ENCODE measurements around the gene SWSAP1.
"Not testable (repeated sequence)": the region's sequence is repeated elsewhere in the genome, so short reads cannot be mapped to it uniquely, and the experiment has no call there.

The SWSAP1 gene

GRCh38 chr19:11374433-11375142 is at the start of gene SWSAP1:
Gene SWSAP1 (plus strand): TSS chr19:11374666. CDS start chr19:11374681, 15 bp downstream.
- H3K4me3 ChIP-seq (ENCODE audit: low read depth, low read length), result peak within 1 kb of the TSS; percentile 78
- H3K9me3 ChIP-seq (ENCODE audit: control insufficient read depth, insufficient read depth, low read depth, low read length), result no peaks in the 10 kb centered on the region
- H3K27ac ChIP-seq (ENCODE audit: low read depth, low read length), result peak within 1 kb of the TSS; percentile 75
- no peaks in the 10 kb centered on the region for H3K36me3 ChIP-seq (ENCODE audit: control insufficient read depth, insufficient read depth, low read length)
- H3K4me1 ChIP-seq (ENCODE audit: control insufficient read depth, insufficient read depth, low read length), result peaks cover 10% of the 10 kb centered on the region
- no peaks in the 10 kb centered on the region for H3K27me3 ChIP-seq (ENCODE audit: control insufficient read depth, insufficient read depth, low read length)
- peak within 1 kb of the TSS; percentile 90 for H3K9ac ChIP-seq (ENCODE audit: low read length)

- no peak overlapping the region for H3K9ac ChIP-seq (ENCODE audit: low read length)
- no peak overlapping the region for H3K27ac ChIP-seq (ENCODE audit: low read depth, low read length)
- H3K36me3 ChIP-seq (ENCODE audit: control insufficient read depth, insufficient read depth, low read length), result peaks cover 6% of the 10 kb centered on the region; the same call in 1 of the 2 replicates
- H3K4me3 ChIP-seq (ENCODE audit: low read depth, low read length), result no peak overlapping the region
- no peaks in the 10 kb centered on the region for H3K9me3 ChIP-seq (ENCODE audit: control insufficient read depth, insufficient read depth, low read depth, low read length)
- peaks cover 7% of the 10 kb centered on the region; the same call in 1 of the 2 replicates for H3K4me1 ChIP-seq (ENCODE audit: control insufficient read depth, insufficient read depth, low read length)
- H3K27me3 ChIP-seq (ENCODE audit: control insufficient read depth, insufficient read depth, low read length), result no peaks in the 10 kb centered on the region
Observed at GRCh38 chr19:11324748-11325389, 49.6 kb upstream of the SWSAP1 start.

GRCh38 chr19:11325544-11325943 is 48.9 kb upstream of the SWSAP1 start:
- Histone ChIP-seq H3K9ac (ENCODE audit: low read length) (no peak overlapping the region), H3K27ac (ENCODE audit: low read depth, low read length) (no peak overlapping the region), H3K4me3 (ENCODE audit: low read depth, low read length) (no peak overlapping the region), H3K36me3 (ENCODE audit: control insufficient read depth, insufficient read depth, low read length) (peaks cover 6% of the 10 kb centered on the region; the same call in 1 of the 2 replicates), H3K27me3 (ENCODE audit: control insufficient read depth, insufficient read depth, low read length) (no peaks in the 10 kb centered on the region), H3K4me1 (ENCODE audit: control insufficient read depth, insufficient read depth, low read length) (peaks cover 7% of the 10 kb centered on the region; the same call in 1 of the 2 replicates), H3K9me3 (ENCODE audit: control insufficient read depth, insufficient read depth, low read depth, low read length) (no peaks in the 10 kb centered on the region)

- peaks cover 7% of the 10 kb centered on the region for H3K36me3 ChIP-seq (ENCODE audit: control insufficient read depth, insufficient read depth, low read length)
- H3K27me3 ChIP-seq (ENCODE audit: control insufficient read depth, insufficient read depth, low read length), result no peaks in the 10 kb centered on the region
- H3K4me1 ChIP-seq (ENCODE audit: control insufficient read depth, insufficient read depth, low read length), result no peaks in the 10 kb centered on the region
- no peak overlapping the region for H3K4me3 ChIP-seq (ENCODE audit: low read depth, low read length)
- no peaks in the 10 kb centered on the region for H3K9me3 ChIP-seq (ENCODE audit: control insufficient read depth, insufficient read depth, low read depth, low read length)
- no peak overlapping the region for H3K9ac ChIP-seq (ENCODE audit: low read length)
- no peak overlapping the region for H3K27ac ChIP-seq (ENCODE audit: low read depth, low read length)
Observed at GRCh38 chr19:11330127-11330526, 44.3 kb upstream of the SWSAP1 start.

- Histone ChIP-seq H3K36me3 (ENCODE audit: control insufficient read depth, insufficient read depth, low read length) (peaks cover 14% of the 10 kb centered on the region), H3K9ac (ENCODE audit: low read length) (no peak overlapping the region), H3K9me3 (ENCODE audit: control insufficient read depth, insufficient read depth, low read depth, low read length) (no peaks in the 10 kb centered on the region), H3K4me1 (ENCODE audit: control insufficient read depth, insufficient read depth, low read length) (no peaks in the 10 kb centered on the region), H3K27me3 (ENCODE audit: control insufficient read depth, insufficient read depth, low read length) (no peaks in the 10 kb centered on the region), H3K27ac (ENCODE audit: low read depth, low read length) (no peak overlapping the region), H3K4me3 (ENCODE audit: low read depth, low read length) (no peak overlapping the region)
Observed at GRCh38 chr19:11331502-11331901, 43.0 kb upstream of the SWSAP1 start.

GRCh38 chr19:11332822-11333221 is 41.6 kb upstream of the SWSAP1 start:
- Histone ChIP-seq H3K4me1 (ENCODE audit: control insufficient read depth, insufficient read depth, low read length) (no peaks in the 10 kb centered on the region), H3K9ac (ENCODE audit: low read length) (no peak overlapping the region), H3K4me3 (ENCODE audit: low read depth, low read length) (no peak overlapping the region), H3K27ac (ENCODE audit: low read depth, low read length) (no peak overlapping the region), H3K9me3 (ENCODE audit: control insufficient read depth, insufficient read depth, low read depth, low read length) (no peaks in the 10 kb centered on the region), H3K27me3 (ENCODE audit: control insufficient read depth, insufficient read depth, low read length) (no peaks in the 10 kb centered on the region), H3K36me3 (ENCODE audit: control insufficient read depth, insufficient read depth, low read length) (peaks cover 16% of the 10 kb centered on the region)

GRCh38 chr19:11333838-11334237 is 40.6 kb upstream of the SWSAP1 start:
- H3K9ac ChIP-seq (ENCODE audit: low read length); H3K4me3 ChIP-seq (ENCODE audit: low read depth, low read length); H3K9me3 ChIP-seq (ENCODE audit: control insufficient read depth, insufficient read depth, low read depth, low read length); H3K27ac ChIP-seq (ENCODE audit: low read depth, low read length); H3K4me1 ChIP-seq (ENCODE audit: control insufficient read depth, insufficient read depth, low read length); H3K27me3 ChIP-seq (ENCODE audit: control insufficient read depth, insufficient read depth, low read length): not testable (repeated sequence)
- peaks cover 16% of the 10 kb centered on the region for H3K36me3 ChIP-seq (ENCODE audit: control insufficient read depth, insufficient read depth, low read length)

- peaks cover 7% of the 10 kb centered on the region; the same call in 1 of the 2 replicates for H3K4me1 ChIP-seq (ENCODE audit: control insufficient read depth, insufficient read depth, low read length)
- no peak overlapping the region for H3K9ac ChIP-seq (ENCODE audit: low read length)
- H3K9me3 ChIP-seq (ENCODE audit: control insufficient read depth, insufficient read depth, low read depth, low read length), result no peaks in the 10 kb centered on the region
- no peak overlapping the region for H3K27ac ChIP-seq (ENCODE audit: low read depth, low read length)
- H3K27me3 ChIP-seq (ENCODE audit: control insufficient read depth, insufficient read depth, low read length), result no peaks in the 10 kb centered on the region
- H3K4me3 ChIP-seq (ENCODE audit: low read depth, low read length), result no peak overlapping the region
- peaks cover 16% of the 10 kb centered on the region for H3K36me3 ChIP-seq (ENCODE audit: control insufficient read depth, insufficient read depth, low read length)
Observed at GRCh38 chr19:11335449-11336146, 38.9 kb upstream of the SWSAP1 start.

GRCh38 chr19:11337080-11337479 is 37.4 kb upstream of the SWSAP1 start:
- H3K9ac ChIP-seq (ENCODE audit: low read length), result no peak overlapping the region
- H3K4me3 ChIP-seq (ENCODE audit: low read depth, low read length), result no peak overlapping the region
- H3K4me1 ChIP-seq (ENCODE audit: control insufficient read depth, insufficient read depth, low read length), result peaks cover 7% of the 10 kb centered on the region; the same call in 1 of the 2 replicates
- peaks cover 4% of the 10 kb centered on the region; the same call in 1 of the 2 replicates for H3K9me3 ChIP-seq (ENCODE audit: control insufficient read depth, insufficient read depth, low read depth, low read length)
- H3K36me3 ChIP-seq (ENCODE audit: control insufficient read depth, insufficient read depth, low read length), result peaks cover 21% of the 10 kb centered on the region
- H3K27ac ChIP-seq (ENCODE audit: low read depth, low read length), result no peak overlapping the region
- no peaks in the 10 kb centered on the region for H3K27me3 ChIP-seq (ENCODE audit: control insufficient read depth, insufficient read depth, low read length)

GRCh38 chr19:11338121-11338520 is 36.3 kb upstream of the SWSAP1 start:
- no peak overlapping the region for H3K4me3 ChIP-seq (ENCODE audit: low read depth, low read length)
- H3K9ac ChIP-seq (ENCODE audit: low read length), result no peak overlapping the region
- H3K36me3 ChIP-seq (ENCODE audit: control insufficient read depth, insufficient read depth, low read length), result peaks cover 27% of the 10 kb centered on the region
- H3K9me3 ChIP-seq (ENCODE audit: control insufficient read depth, insufficient read depth, low read depth, low read length), result peaks cover 4% of the 10 kb centered on the region; the same call in 1 of the 2 replicates
- H3K27me3 ChIP-seq (ENCODE audit: control insufficient read depth, insufficient read depth, low read length), result no peaks in the 10 kb centered on the region
- peaks cover 7% of the 10 kb centered on the region; the same call in 1 of the 2 replicates for H3K4me1 ChIP-seq (ENCODE audit: control insufficient read depth, insufficient read depth, low read length)
- no peak overlapping the region for H3K27ac ChIP-seq (ENCODE audit: low read depth, low read length)

Measured in HUES6 (cell line).